Right lobe of liver (tissue), 6 donors: Measurements from ENCODE around the gene SELPLG. TPM values are rescaled to one million over a fixed set of nuclear protein-coding genes. Genes with fewer than 3 reads are reported as not detected.

Experiments used
- ATAC-seq, 4 donors: fragments of 200-7000 bp; cut with Tn5 transposase; one replicate each; pipeline ENCODE4 v1.9.1; 2020; ENCODE audit warnings: mild to moderate bottlenecking in 4 of 4, moderate library complexity in 4 of 4
- DNase-seq, 3 donors: peaks; one replicate each; pipeline ENCODE4 v3.0.0-alpha.2; 2020
- H3K27ac ChIP-seq, 3 donors: fragments of 200-600 bp; one replicate each; pipeline ENCODE4 v1.8.0; 2022
- H3K27me3 ChIP-seq, 2 donors: fragments of 200-600 bp; one replicate each; pipeline ENCODE4 v1.8.0; 2022
- H3K36me3 ChIP-seq, 4 donors: fragments of 200-600 bp; sonication (generic) in 1 of 4; one replicate each; pipeline versions ENCODE4 v1.5.1 to v1.8.0; 2017 to 2022; ENCODE audit warnings: control low read depth in 1 of 4
- H3K4me1 ChIP-seq, 4 donors: fragments of 200-600 bp; sonication (generic) in 1 of 4; one replicate each; pipeline versions ENCODE4 v1.5.1 to v1.8.0; 2017 to 2022; ENCODE audit warnings: control low read depth in 1 of 4
- H3K4me3 ChIP-seq, 3 donors: fragments of 200-600 bp; one replicate each; pipeline ENCODE4 v1.8.0; 2022
- H3K9me3 ChIP-seq, 4 donors: fragments of 200-600 bp; sonication (generic) in 1 of 4; one replicate each; pipeline versions ENCODE4 v1.5.1 to v1.8.0; 2017 to 2022; ENCODE audit warnings: control low read depth in 1 of 4
- CTCF ChIP-seq, 4 donors: fragments of 200-600 bp in 3 of 4; fragments of 450-650 bp in 1 of 4; IDR thresholded peaks; one replicate each; pipeline versions ENCODE4 v1.5.1 to v1.8.0; 2016 to 2022; ENCODE audit warnings: antibody characterized with exemption in 4 of 4, mild to moderate bottlenecking in 2 of 4
- POLR2A ChIP-seq: fragments of 450-650 bp; IDR thresholded peaks from one replicate; pipeline ENCODE4 v1.6.1; 2017; ENCODE audit warnings: antibody characterized with exemption, mild to moderate bottlenecking
- WGBS: methylation state at CpG from one replicate; pipeline ENCODE4 v1.1.6; 2018; ENCODE audit warnings: low coverage, low lambda C conversion rate; ENCODE audit not compliant: insufficient coverage; ENCODE audit errors: missing lambda C conversion rate; 5-methylcytosine and 5-hydroxymethylcytosine counted together
- intact Hi-C, 2 donors: fragments of 100-400 bp; cut with DNase I; formaldehyde crosslinking; loops; one replicate each; pipeline versions ENCODE4 v1.11.2 to v1.14.1; 2022
- total RNA-seq, 6 experiments: library from RNA; depleted of rRNA in 2 of 6; stranded (reverse); fragments of >200 nt in 2 of 6; fragmentation: NEBNext Ultra II Directional in 3 of 6; extraction: Animal tissue kit (Norgen Biotek cat#: 25700) in 3 of 6; gene quantifications; one replicate each; pipeline versions ENCODE4 v1.1.0 to v1.2.4, GENCODE V29; 2016 to 2023
- donor health status: DM: no; HTN: yes; CAD: no.
- donor health status: DM: no; HTN: no; CAD: no.
- donor health status: DM: no; HTN: no; CAD: no.
- donor health status: DM: no; HTN: yes; CAD: no.
- donor health status: DM: no; HTN: yes; CAD: no.

The SELPLG gene
- total RNA-seq, 6 experiments from 2014 or later: 1.5 to 6.0 (median 3.1) TPM

DNA sequence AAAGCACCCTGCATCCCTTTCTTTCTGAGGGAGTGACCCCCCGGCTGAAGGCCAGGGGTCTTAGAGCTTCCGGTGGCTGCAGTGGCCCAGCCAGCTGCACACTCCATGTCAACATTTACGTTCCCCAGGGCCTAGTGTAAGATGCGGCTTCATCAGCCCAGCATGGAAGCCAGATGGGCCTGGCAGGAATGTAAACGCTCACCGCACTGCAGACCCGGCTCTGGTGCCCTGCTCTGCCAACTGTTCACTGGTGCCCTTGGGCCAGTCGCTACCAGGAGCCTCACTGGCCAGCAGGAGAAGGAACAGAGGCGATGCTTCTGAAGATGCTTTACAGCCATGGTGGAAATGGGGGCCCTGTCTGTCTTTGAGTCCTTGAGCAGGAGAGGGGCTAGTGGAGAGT is 27.2 kb downstream of the SELPLG start:
- no peak for TF ChIP-seq CTCF (IDR thresholded peaks at IDR 0.05)
- TF ChIP-seq POLR2A: no peak
- Histone ChIP-seq H3K4me1 (no peaks in the 10 kb centered on the region), H3K27ac (no peak overlapping the region), H3K36me3 (no peaks in the 10 kb centered on the region), H3K27me3 (no peaks in the 10 kb centered on the region), H3K4me3 (no peak overlapping the region), H3K9me3 (no peaks in the 10 kb centered on the region)
- intact Hi-C loops: no loop called here
- no peak for ATAC-seq
- WGBS: 94% methylated on average over 3 of the region's 9 CpGs
- DNase-seq: no peak

DNA sequence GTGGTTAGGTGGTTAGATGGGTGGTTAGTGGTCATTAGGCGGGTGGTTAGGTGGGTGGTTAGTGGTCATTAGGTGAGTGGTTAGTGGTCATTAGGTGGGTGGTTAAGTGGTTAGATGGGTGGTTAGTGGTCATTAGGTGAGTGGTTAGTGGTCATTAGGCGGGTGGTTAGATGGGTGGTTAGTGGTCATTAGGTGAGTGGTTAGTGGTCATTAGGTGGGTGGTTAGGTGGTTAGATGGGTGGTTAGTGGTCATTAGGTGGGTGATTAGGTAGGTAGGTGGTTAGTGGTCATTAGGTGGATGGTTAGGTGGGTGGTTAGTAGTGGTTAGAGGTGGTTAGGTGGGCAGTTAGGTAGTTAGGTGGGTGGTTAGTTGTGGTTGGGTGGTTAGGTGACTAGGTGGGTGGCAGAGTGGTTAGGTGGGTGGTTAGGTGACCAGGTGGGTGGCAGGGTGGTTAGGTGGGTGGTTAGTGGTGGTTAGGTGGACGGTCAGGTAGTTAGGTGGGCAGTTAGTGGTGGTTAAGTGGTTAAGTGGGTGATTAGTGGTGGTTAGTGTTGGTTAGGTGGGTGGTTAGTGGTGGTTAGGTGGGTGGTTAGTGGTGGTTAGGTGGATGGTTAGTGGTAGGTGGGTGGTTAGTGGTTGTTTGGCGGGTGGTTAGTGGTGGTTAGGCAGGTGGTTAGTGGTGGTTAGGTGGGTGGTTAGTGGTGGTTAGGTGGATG is 27.8 kb downstream of the SELPLG start:
- WGBS: 75% methylated on average over 4 of the region's 4 CpGs
- Histone ChIP-seq H3K4me1 (no peaks in the 10 kb centered on the region), H3K27me3 (no peaks in the 10 kb centered on the region), H3K9me3 (no peaks in the 10 kb centered on the region), H3K27ac (no peak overlapping the region), H3K36me3 (no peaks in the 10 kb centered on the region), H3K4me3 (no peak overlapping the region)
- DNase-seq: no peak
- intact Hi-C loops: no loop called here
- no peak for ATAC-seq
- no peak for TF ChIP-seq CTCF (IDR thresholded peaks at IDR 0.05)
- TF ChIP-seq POLR2A: no peak

DNA sequence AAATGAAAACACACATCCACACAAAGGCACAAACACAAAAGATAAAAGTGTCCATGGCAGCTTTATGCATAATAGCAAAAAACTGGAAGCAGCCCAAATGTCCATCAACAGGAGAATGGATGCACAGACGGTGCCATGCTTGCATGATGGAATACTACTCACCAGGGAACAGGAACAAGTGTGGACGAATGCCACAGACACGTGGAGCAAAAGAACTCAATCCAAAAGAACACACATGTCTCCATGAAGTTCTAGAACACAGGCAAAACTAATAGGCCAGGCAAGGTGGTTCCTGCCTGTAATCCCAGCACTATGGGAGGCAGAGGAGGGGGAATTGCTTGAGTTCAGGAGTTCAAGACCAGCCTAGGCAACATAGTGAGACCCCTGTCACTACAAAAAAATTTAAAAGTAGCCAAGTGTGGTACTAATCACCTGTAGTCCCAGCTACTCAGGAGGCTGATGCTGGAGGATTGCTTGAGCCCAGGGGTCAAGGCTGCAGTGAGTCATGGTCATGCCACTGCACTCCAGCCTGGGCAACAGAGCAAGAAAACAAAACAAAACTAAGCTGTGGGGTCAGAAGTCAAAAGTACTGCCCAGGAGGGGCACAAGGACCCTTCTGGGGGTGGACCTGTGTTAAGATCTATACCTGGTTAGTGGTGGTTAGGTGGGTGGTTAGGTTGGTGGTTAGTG is 28.5 kb downstream of the SELPLG start:
- WGBS: 43% methylated on average over 3 of the region's 3 CpGs
- intact Hi-C loops: no loop called here
- TF ChIP-seq POLR2A (no peak), CTCF (IDR thresholded peaks at IDR 0.05) (no peak)

DNA sequence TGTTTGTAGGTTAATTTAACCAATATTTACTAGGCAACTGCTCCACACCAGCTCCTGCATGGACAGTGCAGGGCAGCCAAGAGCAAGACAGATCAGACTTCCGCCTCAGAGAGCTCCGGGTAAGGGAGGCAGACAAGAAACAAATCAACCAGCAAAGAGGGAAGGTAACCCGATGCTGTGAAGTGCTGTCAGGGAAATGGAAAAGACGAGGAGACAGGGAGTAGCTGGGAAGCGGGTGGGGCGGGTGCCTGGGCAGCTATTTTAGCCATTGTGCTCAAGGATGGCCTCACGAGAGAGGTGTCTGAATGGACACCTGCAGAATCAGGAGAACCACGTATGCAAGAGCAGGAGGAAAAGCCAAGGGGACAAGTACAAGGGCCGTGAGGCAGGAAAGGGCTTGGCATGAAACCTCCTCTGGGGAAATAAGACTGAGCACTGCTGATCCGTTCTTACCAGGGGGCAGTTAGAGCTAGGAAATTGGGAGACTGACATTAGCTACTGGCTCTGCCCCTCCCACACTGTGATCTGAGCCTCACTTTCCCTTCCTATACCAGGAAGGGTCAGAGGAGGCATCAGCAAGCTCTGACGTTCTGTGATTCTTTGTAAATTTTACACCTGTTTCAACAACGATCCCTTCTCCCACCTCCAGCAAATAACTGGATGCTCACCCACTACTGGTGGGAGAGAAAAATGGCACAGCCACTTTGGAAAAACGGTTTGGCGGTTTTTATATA is 29.3 kb downstream of the SELPLG start:
- Histone ChIP-seq H3K36me3 (no peaks in the 10 kb centered on the region), H3K4me3 (no peak overlapping the region), H3K27ac (no peak overlapping the region), H3K4me1 (no peaks in the 10 kb centered on the region), H3K9me3 (no peaks in the 10 kb centered on the region), H3K27me3 (no peaks in the 10 kb centered on the region)
- intact Hi-C loops: no loop called here
- no peak for DNase-seq
- 47% methylated on average over 7 of the region's 14 CpGs for WGBS
- no peak for TF ChIP-seq CTCF (IDR thresholded peaks at IDR 0.05)
- TF ChIP-seq POLR2A: no peak
- ATAC-seq: no peak

More for the DNA sequence above, 28.5 kb downstream of the SELPLG start:
- Histone ChIP-seq H3K27me3 (no peaks in the 10 kb centered on the region), H3K36me3 (no peaks in the 10 kb centered on the region), H3K9me3 (no peaks in the 10 kb centered on the region), H3K4me3 (no peak overlapping the region), H3K4me1 (no peaks in the 10 kb centered on the region), H3K27ac (no peak overlapping the region)
- DNase-seq (no peak), ATAC-seq (peak in 1 of 4 donors; percentile 37)
